ENCODE measurements around the gene CCDC150. TPM values are rescaled to one million over a fixed set of nuclear protein-coding genes. Genes with fewer than 3 reads are reported as not detected.

CCDC150 gene
- total RNA-seq, 1 donor from 2014 or later, result 69.4 TPM

DNA sequence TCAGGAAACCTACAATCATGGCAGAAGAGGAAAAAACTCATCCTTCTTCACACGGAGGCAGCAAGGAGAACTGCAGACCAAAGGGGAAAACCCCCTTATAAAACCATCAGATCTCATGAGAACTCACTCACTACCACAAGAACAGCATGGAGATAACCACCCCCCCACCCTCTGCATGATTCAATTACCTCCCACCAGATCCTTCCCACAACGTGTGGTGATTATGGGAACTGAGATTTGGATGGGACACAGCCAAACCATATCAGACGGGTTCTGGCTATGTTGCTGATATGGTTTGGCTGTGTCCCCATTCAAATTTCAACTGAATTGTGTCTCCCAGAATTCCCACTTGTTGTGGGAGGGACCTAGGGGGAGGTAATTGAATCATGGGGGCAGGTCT, 28.7 kb upstream of the CCDC150 start:
- Mint-ChIP-seq H3K36me3 (no peaks in the 10 kb centered on the region), H3K27me3 (ENCODE audit: insufficient read depth, low read depth) (peaks cover 2% of the 10 kb centered on the region), H3K27ac (no peak overlapping the region), H3K4me1 (no peaks in the 10 kb centered on the region), H3K4me3 (no peak overlapping the region), H3K9me3 (no peaks in the 10 kb centered on the region)
- H3K9ac ChIP-seq, result no peak overlapping the region
- no peaks in the 10 kb centered on the region for H3K4me1 ChIP-seq
- no peaks in the 10 kb centered on the region for H3K36me3 ChIP-seq
- no peak overlapping the region for H3K27ac ChIP-seq
- no peaks in the 10 kb centered on the region for H3F3A ChIP-seq (ENCODE audit: low read depth)
- H3K79me2 ChIP-seq (ENCODE audit: low read depth), result no peaks in the 10 kb centered on the region
- no peak overlapping the region for H3K4me3 ChIP-seq
- no peaks in the 10 kb centered on the region for H3K9me3 ChIP-seq (ENCODE audit: low read depth)
- no peak for DNase-seq (ENCODE audit: low spot score)
- no peak overlapping the region for H3K4me2 ChIP-seq
- H3K27me3 ChIP-seq, result no peaks in the 10 kb centered on the region
- TF ChIP-seq EZH2 (IDR thresholded peaks at IDR 0.05) (no peak), EZH2phosphoT487 (IDR thresholded peaks at IDR 0.05) (no peak)
- TF ChIP-seq, protein P1, sequence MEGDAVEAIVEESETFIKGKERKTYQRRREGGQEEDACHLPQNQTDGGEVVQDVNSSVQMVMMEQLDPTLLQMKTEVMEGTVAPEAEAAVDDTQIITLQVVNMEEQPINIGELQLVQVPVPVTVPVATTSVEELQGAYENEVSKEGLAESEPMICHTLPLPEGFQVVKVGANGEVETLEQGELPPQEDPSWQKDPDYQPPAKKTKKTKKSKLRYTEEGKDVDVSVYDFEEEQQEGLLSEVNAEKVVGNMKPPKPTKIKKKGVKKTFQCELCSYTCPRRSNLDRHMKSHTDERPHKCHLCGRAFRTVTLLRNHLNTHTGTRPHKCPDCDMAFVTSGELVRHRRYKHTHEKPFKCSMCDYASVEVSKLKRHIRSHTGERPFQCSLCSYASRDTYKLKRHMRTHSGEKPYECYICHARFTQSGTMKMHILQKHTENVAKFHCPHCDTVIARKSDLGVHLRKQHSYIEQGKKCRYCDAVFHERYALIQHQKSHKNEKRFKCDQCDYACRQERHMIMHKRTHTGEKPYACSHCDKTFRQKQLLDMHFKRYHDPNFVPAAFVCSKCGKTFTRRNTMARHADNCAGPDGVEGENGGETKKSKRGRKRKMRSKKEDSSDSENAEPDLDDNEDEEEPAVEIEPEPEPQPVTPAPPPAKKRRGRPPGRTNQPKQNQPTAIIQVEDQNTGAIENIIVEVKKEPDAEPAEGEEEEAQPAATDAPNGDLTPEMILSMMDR (IDR thresholded peaks at IDR 0.05), result no peak
- no peaks in the 10 kb centered on the region for H4K20me1 ChIP-seq (ENCODE audit: low read depth)
- no peak overlapping the region for H2AFZ ChIP-seq (replicated peaks)

GRCh38 chr2:196613302-196613701, 26.2 kb upstream of the CCDC150 start:
- no peak for DNase-seq (ENCODE audit: low spot score)
- H3K9ac ChIP-seq, result no peak overlapping the region
- no peaks in the 10 kb centered on the region for H3K36me3 ChIP-seq
- no peak for TF ChIP-seq EZH2phosphoT487 (IDR thresholded peaks at IDR 0.05)
- no peak for TF ChIP-seq EZH2 (IDR thresholded peaks at IDR 0.05)
- TF ChIP-seq, protein P1 (IDR thresholded peaks at IDR 0.05), result peak; percentile 13
- H4K20me1 ChIP-seq (ENCODE audit: low read depth), result no peaks in the 10 kb centered on the region
- H2AFZ ChIP-seq (replicated peaks), result no peak overlapping the region
- Mint-ChIP-seq H3K27me3 (ENCODE audit: insufficient read depth, low read depth) (peaks cover 2% of the 10 kb centered on the region), H3K27ac (no peak overlapping the region), H3K9me3 (no peaks in the 10 kb centered on the region), H3K4me1 (no peaks in the 10 kb centered on the region), H3K36me3 (no peaks in the 10 kb centered on the region), H3K4me3 (no peak overlapping the region)
- H3F3A ChIP-seq (ENCODE audit: low read depth), result no peaks in the 10 kb centered on the region
- H3K4me3 ChIP-seq, result no peak overlapping the region
- H3K9me3 ChIP-seq (ENCODE audit: low read depth), result no peaks in the 10 kb centered on the region
- no peak overlapping the region for H3K27ac ChIP-seq
- H3K27me3 ChIP-seq, result no peaks in the 10 kb centered on the region
- no peaks in the 10 kb centered on the region for H3K4me1 ChIP-seq
- no peak overlapping the region for H3K4me2 ChIP-seq
- H3K79me2 ChIP-seq (ENCODE audit: low read depth), result no peaks in the 10 kb centered on the region

DNA sequence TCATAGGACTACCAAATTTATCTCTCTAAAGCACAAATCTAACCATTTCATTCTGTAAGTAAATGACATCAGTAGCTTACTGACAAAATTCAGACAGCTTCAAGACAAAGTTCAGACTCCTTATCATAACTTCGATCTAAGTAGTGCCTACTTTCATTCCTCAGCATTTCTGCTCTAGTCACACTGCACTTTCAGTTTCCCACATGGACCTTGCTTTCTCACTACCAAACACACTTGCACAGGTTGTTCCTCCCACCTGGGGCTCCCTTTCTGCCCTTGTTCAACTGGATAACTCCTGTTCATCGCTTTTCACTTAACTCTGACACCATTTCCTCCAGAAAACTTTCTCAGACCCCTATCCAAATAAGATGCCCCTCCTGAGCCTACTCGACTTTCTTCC, 22.1 kb upstream of the CCDC150 start:
- no peaks in the 10 kb centered on the region for H3K36me3 Mint-ChIP-seq
- no peaks in the 10 kb centered on the region for H3K27me3 ChIP-seq
- no peak overlapping the region for H3K27ac Mint-ChIP-seq
- no peak overlapping the region for H2AFZ ChIP-seq (replicated peaks)
- no peaks in the 10 kb centered on the region for H3K4me1 ChIP-seq
- H3K9me3 ChIP-seq (ENCODE audit: low read depth), result no peaks in the 10 kb centered on the region
- H3F3A ChIP-seq (ENCODE audit: low read depth), result no peaks in the 10 kb centered on the region
- H3K4me1 Mint-ChIP-seq, result no peaks in the 10 kb centered on the region
- no peaks in the 10 kb centered on the region for H4K20me1 ChIP-seq (ENCODE audit: low read depth)
- DNase-seq (ENCODE audit: low spot score), result no peak
- no peaks in the 10 kb centered on the region for H3K9me3 Mint-ChIP-seq
- H3K27me3 Mint-ChIP-seq (ENCODE audit: insufficient read depth, low read depth), result peaks cover 2% of the 10 kb centered on the region
- no peak overlapping the region for H3K9ac ChIP-seq
- H3K4me3 ChIP-seq, result no peak overlapping the region
- H3K4me3 Mint-ChIP-seq, result no peak overlapping the region
- TF ChIP-seq, protein P1 (IDR thresholded peaks at IDR 0.05), result no peak
- no peak for TF ChIP-seq EZH2 (IDR thresholded peaks at IDR 0.05)
- no peak overlapping the region for H3K4me2 ChIP-seq
- no peaks in the 10 kb centered on the region for H3K79me2 ChIP-seq (ENCODE audit: low read depth)
- no peaks in the 10 kb centered on the region for H3K36me3 ChIP-seq
- H3K27ac ChIP-seq, result no peak overlapping the region

- Mint-ChIP-seq H3K36me3 (no peaks in the 10 kb centered on the region), H3K4me3 (no peak overlapping the region), H3K9me3 (no peaks in the 10 kb centered on the region), H3K27ac (no peak overlapping the region), H3K4me1 (no peaks in the 10 kb centered on the region), H3K27me3 (ENCODE audit: insufficient read depth, low read depth) (peaks cover 2% of the 10 kb centered on the region)
- no peaks in the 10 kb centered on the region for H3K27me3 ChIP-seq
- no peaks in the 10 kb centered on the region for H4K20me1 ChIP-seq (ENCODE audit: low read depth)
- TF ChIP-seq, protein P1 (IDR thresholded peaks at IDR 0.05), result no peak
- no peak for TF ChIP-seq EZH2phosphoT487 (IDR thresholded peaks at IDR 0.05)
- TF ChIP-seq EZH2 (IDR thresholded peaks at IDR 0.05), result no peak
- no peaks in the 10 kb centered on the region for H3K4me1 ChIP-seq
- no peaks in the 10 kb centered on the region for H3K9me3 ChIP-seq (ENCODE audit: low read depth)
- H2AFZ ChIP-seq (replicated peaks), result no peak overlapping the region
- no peak for DNase-seq (ENCODE audit: low spot score)
- H3K79me2 ChIP-seq (ENCODE audit: low read depth), result no peaks in the 10 kb centered on the region
- H3K36me3 ChIP-seq, result no peaks in the 10 kb centered on the region
- H3K27ac ChIP-seq, result no peak overlapping the region
- no peaks in the 10 kb centered on the region for H3F3A ChIP-seq (ENCODE audit: low read depth)
- H3K9ac ChIP-seq, result no peak overlapping the region
- H3K4me2 ChIP-seq, result no peak overlapping the region
- H3K4me3 ChIP-seq, result no peak overlapping the region
Observed at GRCh38 chr2:196618661-196619060, 20.9 kb upstream of the CCDC150 start.

All from neural progenitor cell (in vitro differentiated cells).